Bronchial epithelial cell (primary cell): ENCODE data around the gene OPA3. TPM values are rescaled to one million over a fixed set of nuclear protein-coding genes. Genes with fewer than 3 reads are reported as not detected.
"Not testable (repeated sequence)": the region's sequence is repeated elsewhere in the genome, so short reads cannot be mapped to it uniquely, and the experiment has no call there.

Experiments used
- DNase-seq: peaks from one replicate; pipeline ENCODE4 v3.0.0-alpha.2; 2010; ENCODE audit warnings: low read depth
- FAIRE-seq: peaks from 2 replicates; lab custom pipeline; 2011; peaks lifted over from hg19 to GRCh38; lab: Jason Lieb, UNC
- H3K27me3 ChIP-seq: 2 replicates; pipeline ENCODE4 v1.5.1; 2011; ENCODE audit warnings: low read length; ENCODE audit not compliant: control insufficient read depth, insufficient read depth
- H3K36me3 ChIP-seq: 2 replicates; pipeline ENCODE4 v1.5.1; 2011; ENCODE audit warnings: low read length; ENCODE audit not compliant: control insufficient read depth, insufficient read depth
- H3K4me3 ChIP-seq: 2 replicates; pipeline ENCODE4 v1.5.1; 2011; ENCODE audit warnings: mild to moderate bottlenecking, low read depth, low read length, control low read depth
- CTCF ChIP-seq: IDR thresholded peaks from 2 replicates; pipeline ENCODE4 v1.5.1; 2011; ENCODE audit warnings: mild to moderate bottlenecking, moderate library complexity, low read length, control low read depth, inconsistent platforms; ENCODE audit not compliant: insufficient read depth, severe bottlenecking
- total RNA-seq: library from RNA; depleted of rRNA; stranded (reverse); fragments of >200 nt; gene quantifications from 2 replicates; pipeline ENCODE4 v1.2.1, GENCODE V29; 2014

Gene OPA3
- total RNA-seq, 1 donor from 2014 or later, result 5.3 TPM

- H3K4me3 ChIP-seq, result no peak overlapping the region
- H3K27me3 ChIP-seq, result no peaks in the 10 kb centered on the region
- FAIRE-seq, result peak; percentile 66
- H3K36me3 ChIP-seq, result peaks cover 34% of the 10 kb centered on the region
- TF ChIP-seq CTCF, result no peak
- no peak for DNase-seq
These were observed 37.4 kb upstream of the OPA3 start for GRCh38 chr19:45621976-45622503.

GRCh38 chr19:45621389-45621788, 36.8 kb upstream of the OPA3 start:
- DNase-seq (no peak), FAIRE-seq (no peak)
- TF ChIP-seq CTCF, result no peak
- H3K27me3 ChIP-seq, result no peaks in the 10 kb centered on the region
- no peak overlapping the region for H3K4me3 ChIP-seq
- peaks cover 37% of the 10 kb centered on the region for H3K36me3 ChIP-seq

- DNase-seq (no peak), FAIRE-seq (no peak)
- Histone ChIP-seq H3K4me3 (no peak overlapping the region), H3K27me3 (no peaks in the 10 kb centered on the region), H3K36me3 (peaks cover 43% of the 10 kb centered on the region)
- TF ChIP-seq CTCF, result no peak
These were observed 32.1 kb upstream of the OPA3 start for GRCh38 chr19:45616704-45617017.

GRCh38 chr19:45615795-45616703, 31.4 kb upstream of the OPA3 start:
- FAIRE-seq (no peak), DNase-seq (peak; percentile 75)
- Histone ChIP-seq H3K36me3 (peaks cover 41% of the 10 kb centered on the region), H3K27me3 (no peaks in the 10 kb centered on the region), H3K4me3 (no peak overlapping the region)
- no peak for TF ChIP-seq CTCF

GRCh38 chr19:45615056-45615455, 30.5 kb upstream of the OPA3 start:
- DNase-seq, FAIRE-seq, H3K27me3 ChIP-seq, H3K4me3 ChIP-seq: not testable (repeated sequence)
- H3K36me3 ChIP-seq, result peaks cover 38% of the 10 kb centered on the region

- no peak for TF ChIP-seq CTCF
- no peak overlapping the region for H3K4me3 ChIP-seq
- FAIRE-seq (peak; percentile 95), DNase-seq (peak; percentile 96)
- peaks cover 38% of the 10 kb centered on the region for H3K36me3 ChIP-seq
- H3K27me3 ChIP-seq, result no peaks in the 10 kb centered on the region
These were observed 29.5 kb upstream of the OPA3 start for GRCh38 chr19:45613926-45614725.
